NB4 (cell line): ENCODE measurements around the gene ADARB2.

ENCODE experiments used
- DNase-seq: peaks from one replicate; pipeline ENCODE4 v3.0.0; 2010; ENCODE audit warnings: low read depth
- H3K4me3 ChIP-seq: one replicate; pipeline ENCODE4 v1.5.1; 2011; ENCODE audit warnings: mild to moderate bottlenecking, low read depth, low read length, moderate library complexity
- MYC ChIP-seq: IDR thresholded peaks from 2 replicates; pipeline ENCODE4 v1.6.1; 2011; ENCODE audit warnings: low read depth, low read length
- POLR2A ChIP-seq: IDR thresholded peaks from 2 replicates; pipeline ENCODE4 v1.6.1; 2011; ENCODE audit warnings: mild to moderate bottlenecking; ENCODE audit not compliant: insufficient read length; ENCODE audit errors: extremely low read depth
- TF ChIP-seq, protein P1 (sequence below): IDR thresholded peaks from one replicate; pipeline ENCODE4 v1.5.1; 2012; ENCODE audit warnings: low read depth, low read length
- TF ChIP-seq, protein P2 (sequence below): IDR thresholded peaks from 2 replicates; pipeline ENCODE4 v1.6.1; 2011; ENCODE audit warnings: low read depth, low read length

ADARB2 gene

DNA sequence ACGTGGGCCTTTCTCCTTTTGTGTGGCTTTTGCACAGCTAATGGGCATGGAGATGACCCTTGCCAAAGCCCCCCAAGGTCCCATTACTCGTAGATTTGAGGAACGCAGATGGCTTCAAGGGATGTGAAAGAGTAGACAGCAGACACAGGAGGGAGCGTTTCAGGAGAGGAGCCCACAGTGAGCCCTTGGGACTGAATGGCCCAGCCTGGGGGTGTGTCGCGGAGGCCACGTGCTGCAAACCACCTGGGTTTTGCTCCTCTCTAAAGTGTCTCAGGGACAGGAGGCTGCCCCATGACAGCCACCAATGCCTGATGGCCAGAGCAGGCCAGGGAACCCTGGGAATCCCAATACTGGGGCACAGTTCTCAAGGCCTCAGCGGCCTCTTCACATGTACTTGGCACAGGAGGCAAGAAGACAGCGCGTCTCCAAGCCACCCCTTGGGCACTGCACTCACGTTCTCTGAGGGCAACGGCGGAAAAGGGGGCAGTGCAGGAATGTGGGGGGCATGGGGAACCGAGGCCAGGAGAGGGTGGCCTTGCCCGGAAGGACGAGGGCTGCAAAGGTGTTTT lies 495.9 kb downstream of the ADARB2 start:
- no peak for DNase-seq
- no peak overlapping the region for H3K4me3 ChIP-seq
- TF ChIP-seq, protein P1, sequence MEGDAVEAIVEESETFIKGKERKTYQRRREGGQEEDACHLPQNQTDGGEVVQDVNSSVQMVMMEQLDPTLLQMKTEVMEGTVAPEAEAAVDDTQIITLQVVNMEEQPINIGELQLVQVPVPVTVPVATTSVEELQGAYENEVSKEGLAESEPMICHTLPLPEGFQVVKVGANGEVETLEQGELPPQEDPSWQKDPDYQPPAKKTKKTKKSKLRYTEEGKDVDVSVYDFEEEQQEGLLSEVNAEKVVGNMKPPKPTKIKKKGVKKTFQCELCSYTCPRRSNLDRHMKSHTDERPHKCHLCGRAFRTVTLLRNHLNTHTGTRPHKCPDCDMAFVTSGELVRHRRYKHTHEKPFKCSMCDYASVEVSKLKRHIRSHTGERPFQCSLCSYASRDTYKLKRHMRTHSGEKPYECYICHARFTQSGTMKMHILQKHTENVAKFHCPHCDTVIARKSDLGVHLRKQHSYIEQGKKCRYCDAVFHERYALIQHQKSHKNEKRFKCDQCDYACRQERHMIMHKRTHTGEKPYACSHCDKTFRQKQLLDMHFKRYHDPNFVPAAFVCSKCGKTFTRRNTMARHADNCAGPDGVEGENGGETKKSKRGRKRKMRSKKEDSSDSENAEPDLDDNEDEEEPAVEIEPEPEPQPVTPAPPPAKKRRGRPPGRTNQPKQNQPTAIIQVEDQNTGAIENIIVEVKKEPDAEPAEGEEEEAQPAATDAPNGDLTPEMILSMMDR: no peak
- no peak for TF ChIP-seq MYC
- TF ChIP-seq, protein P2, sequence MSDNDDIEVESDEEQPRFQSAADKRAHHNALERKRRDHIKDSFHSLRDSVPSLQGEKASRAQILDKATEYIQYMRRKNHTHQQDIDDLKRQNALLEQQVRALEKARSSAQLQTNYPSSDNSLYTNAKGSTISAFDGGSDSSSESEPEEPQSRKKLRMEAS: no peak
- no peak for TF ChIP-seq POLR2A

DNA sequence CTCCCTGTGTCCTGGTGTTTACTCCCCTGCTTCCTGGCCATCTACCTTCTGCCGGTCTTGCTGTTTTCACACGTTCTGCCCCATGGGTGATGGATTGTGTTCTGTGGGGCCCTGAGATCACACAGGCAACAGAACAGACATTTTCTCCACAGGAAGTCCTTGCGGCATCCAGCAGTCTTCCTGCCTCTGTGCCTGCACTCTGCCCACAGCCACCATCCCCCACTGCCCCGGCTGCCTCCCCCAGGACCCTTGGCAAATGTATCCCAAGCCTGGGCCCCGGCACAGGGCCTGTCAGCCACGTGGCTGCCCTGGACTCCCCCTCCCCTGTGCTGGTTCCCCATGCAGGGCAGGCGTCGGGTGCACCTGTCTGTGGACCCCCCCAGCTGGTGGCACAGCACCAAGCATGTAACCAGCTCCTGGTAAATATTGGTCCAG lies 497.0 kb downstream of the ADARB2 start:
- no peak overlapping the region for H3K4me3 ChIP-seq
- no peak for DNase-seq
- TF ChIP-seq, protein P2: no peak
- TF ChIP-seq POLR2A (no peak), MYC (no peak)
- TF ChIP-seq, protein P1: no peak

DNA sequence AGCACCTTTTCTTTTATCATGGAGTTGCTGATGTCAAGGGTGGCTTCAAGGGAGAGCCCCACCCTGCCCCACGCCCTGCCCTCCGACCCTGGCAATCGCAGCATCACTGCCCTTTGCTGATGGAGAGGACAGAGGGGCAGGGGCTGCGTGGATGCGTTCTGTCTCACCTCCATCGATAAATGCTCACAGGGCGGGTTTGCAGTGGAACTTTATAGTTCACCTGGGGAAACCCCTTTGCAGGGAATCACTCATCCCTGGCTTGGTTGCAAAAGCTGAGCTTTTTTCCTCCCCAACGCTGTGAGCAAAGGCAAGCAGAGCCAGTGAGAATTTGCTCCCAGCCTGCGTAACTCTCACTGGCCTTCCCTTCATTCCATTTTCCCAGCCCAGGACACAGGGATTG lies 504.3 kb downstream of the ADARB2 start:
- TF ChIP-seq, protein P2: no peak
- TF ChIP-seq, protein P1: no peak
- TF ChIP-seq MYC (no peak), POLR2A (no peak)
- no peak overlapping the region for H3K4me3 ChIP-seq
- DNase-seq: no peak

DNA sequence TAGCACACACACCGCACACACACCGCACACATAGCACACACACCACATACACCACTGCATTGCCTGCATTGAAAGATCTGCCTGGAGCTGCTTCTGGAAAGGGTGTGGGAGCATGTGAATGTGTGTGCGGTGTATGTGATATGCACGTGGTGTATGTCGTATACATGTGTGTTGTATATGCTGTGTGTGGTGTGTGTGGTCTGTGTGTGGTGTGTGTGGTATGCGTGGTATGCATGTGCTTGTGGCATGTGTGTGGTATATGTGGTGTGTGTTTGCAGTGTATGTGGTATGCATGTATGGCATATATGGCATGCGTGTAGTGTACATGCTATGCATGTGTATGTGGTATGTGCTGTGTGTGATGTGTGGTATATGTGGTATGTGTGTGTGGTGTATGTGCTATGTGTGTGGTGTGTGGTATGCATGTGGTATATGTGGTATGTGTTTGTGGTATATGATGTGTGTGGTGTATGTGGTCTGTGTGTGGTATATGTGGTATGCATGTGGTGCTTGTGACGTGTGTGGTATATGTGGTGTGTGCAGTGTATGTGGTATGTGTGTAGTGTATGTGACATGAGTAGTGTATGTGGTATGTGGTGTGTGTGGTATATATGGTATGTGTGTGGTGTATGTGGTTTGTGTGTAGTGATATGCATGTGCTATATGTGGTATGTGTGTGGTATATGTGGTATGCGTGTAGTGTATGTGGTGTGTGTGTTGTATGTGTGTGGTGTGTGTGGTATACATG lies 505.0 kb downstream of the ADARB2 start:
- no peak overlapping the region for H3K4me3 ChIP-seq
- TF ChIP-seq, protein P2: no peak
- TF ChIP-seq MYC (no peak), POLR2A (no peak)
- TF ChIP-seq, protein P1: no peak
- DNase-seq: no peak

DNA sequence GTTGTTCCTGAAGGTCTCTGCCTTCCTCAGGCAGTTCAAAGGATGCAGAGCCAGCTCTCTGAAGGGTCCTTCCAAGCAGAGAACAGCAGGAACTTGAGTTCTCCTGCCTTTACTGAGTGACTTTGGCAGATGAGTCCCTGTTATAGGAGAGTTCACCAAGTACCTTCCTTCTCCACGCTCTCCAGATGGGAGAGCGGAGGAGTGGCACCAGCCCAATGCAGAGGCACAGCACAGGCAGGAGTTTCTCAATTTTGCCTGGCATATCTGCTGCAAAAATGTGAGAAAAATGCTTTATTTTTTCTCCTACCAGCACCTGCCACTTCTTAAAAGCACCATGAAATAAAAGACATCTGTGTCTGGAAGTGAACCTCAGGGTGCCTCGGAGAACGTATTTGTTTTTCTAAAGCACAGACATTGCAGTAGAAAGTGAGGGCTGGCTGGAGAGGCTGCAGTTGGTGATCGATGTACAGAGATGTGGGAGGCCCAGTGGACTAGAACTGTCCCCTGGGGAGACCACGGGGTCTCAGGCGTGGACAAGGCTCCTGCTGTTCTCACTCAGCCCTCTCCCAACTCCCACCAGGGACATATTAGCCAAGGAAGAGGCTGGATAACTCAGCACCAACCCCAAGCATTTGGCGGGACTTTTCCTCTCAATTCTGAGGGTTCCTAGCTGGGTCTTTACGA lies 506.6 kb downstream of the ADARB2 start:
- no peak overlapping the region for H3K4me3 ChIP-seq
- no peak for TF ChIP-seq MYC
- TF ChIP-seq POLR2A: no peak
- TF ChIP-seq, protein P1: no peak
- TF ChIP-seq, protein P2: no peak
- no peak for DNase-seq
